IMR-90 (cell line): Measurements from ENCODE around the gene BCL2L15. TPM values are rescaled to one million over a fixed set of nuclear protein-coding genes. Genes with fewer than 3 reads are reported as not detected.

Experiments used
- ATAC-seq: fragments of 200-7000 bp; cut with Tn5 transposase; 2 replicates; pipeline ENCODE4 v1.9.1; 2020; ENCODE audit warnings: low read depth, mild to moderate bottlenecking, moderate library complexity
- BruUV-seq: library from RNA; stranded (reverse); fragments of 400-500 nt; replicated peaks from 2 replicates; lab custom pipeline; 2021; lab: Mats Ljungman, UMichigan
- CTCF ChIA-PET: fragments of 300-600 bp; formaldehyde crosslinking; extraction: SDS; loops from one replicate; lab custom pipeline; 2021; ENCODE audit warnings: antibody characterized with exemption; lab: Yijun Ruan, JAX
- POLR2A ChIA-PET: fragments of 300-600 bp; sonication (Branson Sonifier 250); formaldehyde crosslinking; loops from one replicate; lab custom pipeline; 2022; ENCODE audit warnings: antibody characterized with exemption; ENCODE audit not compliant: unreplicated experiment; lab: Charles Lee
- DNase-seq: peaks from one replicate; pipeline ENCODE4 v3.0.0; 2013
- H2AFZ ChIP-seq: replicated peaks from 2 replicates; pipeline ENCODE3; 2013; ENCODE audit warnings: low read length, mild to moderate bottlenecking; ENCODE audit not compliant: poor library complexity
- H2AK5ac ChIP-seq: 2 replicates; pipeline ENCODE4 v1.6.1; 2013; ENCODE audit warnings: low read depth, low read length, inconsistent platforms
- H2AK9ac ChIP-seq: replicated peaks from 2 replicates; pipeline ENCODE3; 2013; ENCODE audit warnings: mild to moderate bottlenecking, low read depth, low read length, moderate library complexity; ENCODE audit not compliant: poor library complexity
- H2BK120ac ChIP-seq: 2 replicates; pipeline ENCODE4 v1.6.1; 2013; ENCODE audit warnings: low read depth, low read length, inconsistent platforms
- H2BK15ac ChIP-seq: 3 replicates; pipeline ENCODE4 v1.6.1; 2013; ENCODE audit warnings: low read depth, low read length, inconsistent platforms
- H2BK20ac ChIP-seq: 2 replicates; pipeline ENCODE4 v1.6.1; 2013; ENCODE audit warnings: low read depth, mild to moderate bottlenecking, inconsistent platforms, low read length, moderate library complexity
- H2BK5ac ChIP-seq: 2 replicates; pipeline ENCODE4 v1.6.1; 2013; ENCODE audit warnings: mild to moderate bottlenecking, low read depth, low read length, inconsistent platforms; ENCODE audit not compliant: poor library complexity, severe bottlenecking
- H3K14ac ChIP-seq: replicated peaks from 2 replicates; pipeline ENCODE4 v1.6.1; 2013; ENCODE audit warnings: low read depth, low read length, inconsistent platforms
- H3K18ac ChIP-seq: 2 replicates; pipeline ENCODE4 v1.6.1; 2013; ENCODE audit warnings: low read depth, low read length, control low read depth
- H3K23ac ChIP-seq: 2 replicates; pipeline ENCODE4 v1.6.1; 2013; ENCODE audit warnings: low read depth, low read length, inconsistent platforms
- H3K27ac ChIP-seq: 2 replicates; pipeline ENCODE4 v1.5.1; 2013; ENCODE audit warnings: mild to moderate bottlenecking, control low read depth, low read length; ENCODE audit not compliant: insufficient read depth
- H3K27me3 ChIP-seq: 2 replicates; pipeline ENCODE4 v1.6.1; 2013; ENCODE audit warnings: low read length; ENCODE audit not compliant: control insufficient read depth, insufficient read depth
- H3K36me3 ChIP-seq: 2 replicates; pipeline ENCODE4 v1.6.1; 2013; ENCODE audit warnings: low read length, mixed read lengths; ENCODE audit not compliant: control insufficient read depth, insufficient read depth
- H3K4ac ChIP-seq: 2 replicates; pipeline ENCODE4 v1.6.1; 2013; ENCODE audit warnings: low read depth, low read length, inconsistent platforms
- H3K4me1 ChIP-seq: 2 replicates; pipeline ENCODE4 v1.6.1; 2013; ENCODE audit warnings: low read length, mixed read lengths; ENCODE audit not compliant: control insufficient read depth, insufficient read depth
- H3K4me2 ChIP-seq: 2 replicates; pipeline ENCODE4 v1.6.1; 2013; ENCODE audit warnings: low read depth, mild to moderate bottlenecking, control low read depth, low read length, moderate library complexity
- H3K4me3 ChIP-seq: 2 replicates; pipeline ENCODE4 v1.5.1; 2013; ENCODE audit warnings: low read depth, mild to moderate bottlenecking, control low read depth, low read length, moderate library complexity; ENCODE audit not compliant: insufficient read depth
- H3K56ac ChIP-seq: 2 replicates; pipeline ENCODE4 v1.6.1; 2013; ENCODE audit warnings: low read length, inconsistent platforms; ENCODE audit not compliant: insufficient read depth; ENCODE audit errors: extremely low read depth
- H3K79me1 ChIP-seq, 2 experiments: 2 replicates each; pipeline ENCODE4 v1.6.1; 2013; ENCODE audit warnings: low read length in 2 of 2, inconsistent platforms in 1 of 2, low read depth in 1 of 2
- H3K9ac ChIP-seq: 2 replicates; pipeline ENCODE4 v1.6.1; 2013; ENCODE audit warnings: low read depth, low read length, control low read depth
- H3K9me1 ChIP-seq: 2 replicates; pipeline ENCODE4 v1.6.1; 2013; ENCODE audit warnings: low read length, inconsistent platforms; ENCODE audit not compliant: insufficient read depth
- H3K9me3 ChIP-seq: 2 replicates; pipeline ENCODE4 v1.6.1; 2013; ENCODE audit warnings: low read length; ENCODE audit not compliant: control insufficient read depth, insufficient read depth
- H4K20me1 ChIP-seq: 2 replicates; pipeline ENCODE4 v1.6.1; 2013; ENCODE audit warnings: low read length, inconsistent platforms; ENCODE audit not compliant: insufficient read depth
- H4K5ac ChIP-seq: 2 replicates; pipeline ENCODE4 v1.6.1; 2013; ENCODE audit warnings: mild to moderate bottlenecking, low read depth, low read length, control low read depth
- H4K8ac ChIP-seq, 2 experiments: 2 replicates each; pipeline ENCODE4 v1.6.1; 2013; ENCODE audit warnings: low read depth in 2 of 2, low read length in 2 of 2, control low read depth in 1 of 2, inconsistent platforms in 1 of 2
- H4K91ac ChIP-seq: 2 replicates; pipeline ENCODE4 v1.6.1; 2013; ENCODE audit warnings: low read depth, low read length, inconsistent platforms; ENCODE audit not compliant: insufficient read depth
- BHLHE40 ChIP-seq: fragments of 150-350 bp; IDR thresholded peaks from 2 replicates; pipeline ENCODE4 v1.6.1; 2016; ENCODE audit warnings: mild to moderate bottlenecking, low read depth, low read length
- MXI1 ChIP-seq: IDR thresholded peaks from 2 replicates; pipeline ENCODE4 v1.6.1; 2012; ENCODE audit warnings: low read depth, mild to moderate bottlenecking, low read length, moderate library complexity, borderline replicate concordance
- RFX5 ChIP-seq: IDR thresholded peaks from 2 replicates; pipeline ENCODE4 v1.8.0; 2012; ENCODE audit warnings: low read depth, mild to moderate bottlenecking, low read length, moderate library complexity
- WGBS, 2 experiments: methylation state at CpG; one replicate each; pipeline versions ENCODE4 v1.1.5 to v1.1.7; 2013; ENCODE audit warnings: missing lambda C conversion rate in 2 of 2; ENCODE audit not compliant: insufficient read length in 1 of 2; ENCODE audit errors: extremely low coverage in 2 of 2; 5-methylcytosine and 5-hydroxymethylcytosine counted together
- dilution Hi-C: fragments of 300-500 bp; cut with HindIII; formaldehyde crosslinking; loops from one replicate; pipeline ENCODE4 v1.14.3; 2018; ENCODE audit warnings: low sequenced_read_pairs; ENCODE audit not compliant: unreplicated experiment
- in situ Hi-C: fragments of 300-500 bp; cut with MboI; formaldehyde crosslinking; loops from 3 replicates; pipeline ENCODE4 v1.14.3; 2019; ENCODE audit warnings: low sequenced_read_pairs, inconsistent platforms, mixed read lengths
- intact Hi-C: fragments of 100-400 bp; cut with micrococcal nuclease; formaldehyde crosslinking; loops from 2 replicates; pipeline ENCODE4 v1.10.0; 2022
- polyA plus RNA-seq, 3 experiments: library from polyadenylated mRNA; depleted of rRNA; stranded (reverse); fragments of >200 nt; gene quantifications; 2 replicates each; pipeline ENCODE4 v1.2.3, GENCODE V29; 2012; ENCODE audit warnings: low replicate concordance in 1 of 3
- total RNA-seq: library from RNA; depleted of rRNA; stranded (reverse); fragments of >200 nt; gene quantifications from 2 replicates; pipeline ENCODE4 v1.2.3, GENCODE V29; 2012

Gene BCL2L15
- total and polyA plus RNA-seq, 2 of the 4 experiments (the other 2 are of a cell fraction): under 0.01 to 0.15 TPM

GRCh38 chr1:113901191-113901590, 13.8 kb upstream of the BCL2L15 start:
- H3K23ac ChIP-seq: no peak overlapping the region
- no peak overlapping the region for H3K27ac ChIP-seq
- in situ Hi-C loops: loop anchor here (5.0 to 25.0 kb wide), 2 partner anchors 64 to 764 kb away; no protein-coding TSS in a partner anchor
- H3K14ac ChIP-seq: no peak overlapping the region
- no peaks in the 10 kb centered on the region for H3K27me3 ChIP-seq
- H2AK9ac ChIP-seq: no peak overlapping the region
- ChIA-PET POLR2A (no interaction called here), CTCF (no interaction called here)
- H2BK120ac ChIP-seq: no peak overlapping the region
- no TSS peak for BruUV-seq
- no peak overlapping the region for H4K5ac ChIP-seq
- H4K91ac ChIP-seq: no peak overlapping the region
- H3K18ac ChIP-seq: no peak overlapping the region
- H3K4me1 ChIP-seq: no peaks in the 10 kb centered on the region
- intact Hi-C loops: loop anchor here (10.0 kb wide), 2 partner anchors 146 to 506 kb away; partner anchors contain the start of genes MAGI3 and PHTF1
- no peak overlapping the region for H2BK15ac ChIP-seq
- no peak for TF ChIP-seq MXI1
- TF ChIP-seq RFX5: no peak
- no peak for TF ChIP-seq BHLHE40
- H3K9ac ChIP-seq: no peak overlapping the region
- H3K36me3 ChIP-seq: peaks cover 9% of the 10 kb centered on the region
- DNase-seq (no peak), ATAC-seq (no peak)
- H2BK5ac ChIP-seq: no peak overlapping the region
- no peak overlapping the region for H2AK5ac ChIP-seq
- no peaks in the 10 kb centered on the region for H4K20me1 ChIP-seq
- no peak overlapping the region for H2AFZ ChIP-seq
- H2BK20ac ChIP-seq: no peak overlapping the region
- peaks cover 23 to 30% of the 10 kb centered on the region in 2 experiments for H3K79me1 ChIP-seq
- no peak overlapping the region for H3K4ac ChIP-seq
- H3K9me3 ChIP-seq: no peaks in the 10 kb centered on the region
- no peak overlapping the region for H3K4me3 ChIP-seq
- H3K4me2 ChIP-seq: no peak overlapping the region
- no peaks in the 10 kb centered on the region for H3K9me1 ChIP-seq
- no CpG with 5 or more reads among the region's 3 CpGs for WGBS, 2 experiments
- dilution Hi-C loops: no loop called here
- H3K56ac ChIP-seq: no peak overlapping the region
- H4K8ac ChIP-seq: no peak overlapping the region
